Sigmoid colon (tissue), 4 donors: ENCODE measurements around the gene PRIM1.

Source experiments
- CTCF ChIP-seq, 4 experiments: fragments of 450-650 bp in 3 of 4; fragments of 200-600 bp in 1 of 4; IDR thresholded peaks; one replicate each; pipeline ENCODE4 v1.5.1; 2016 to 2019; ENCODE audit warnings: antibody characterized with exemption in 4 of 4, mild to moderate bottlenecking in 3 of 4, moderate library complexity in 2 of 4
- EP300 ChIP-seq, 4 donors: sonication (generic); formaldehyde crosslinking; IDR thresholded peaks; one replicate each; pipeline ENCODE4 v1.6.1; 2017; ENCODE audit warnings: antibody characterized with exemption in 4 of 4
- POLR2A ChIP-seq, 2 donors: fragments of 450-650 bp; IDR thresholded peaks; one replicate each; pipeline ENCODE4 v1.6.1; 2016; ENCODE audit warnings: antibody characterized with exemption in 2 of 2, mild to moderate bottlenecking in 2 of 2, moderate library complexity in 2 of 2
- POLR2AphosphoS5 ChIP-seq, 4 donors: sonication (generic); formaldehyde crosslinking; IDR thresholded peaks; one replicate each; pipeline ENCODE4 v1.6.1; 2017; ENCODE audit warnings: antibody characterized with exemption in 4 of 4

- no peak for TF ChIP-seq CTCF (IDR thresholded peaks at IDR 0.05)
- no peak for TF ChIP-seq POLR2AphosphoS5 (IDR thresholded peaks at IDR 0.05)
- TF ChIP-seq EP300 (IDR thresholded peaks at IDR 0.05): no peak
- TF ChIP-seq POLR2A (IDR thresholded peaks at IDR 0.05): no peak
These were observed 35.4 kb upstream of the PRIM1 start for GRCh38 chr12:56787498-56787897.
